SH-SY5Y (cell line): ENCODE results near the gene PARVG.

Source experiments
- GATA2 ChIP-seq: IDR thresholded peaks from 2 replicates; pipeline ENCODE4 v1.6.1; 2011; ENCODE audit warnings: mild to moderate bottlenecking, low read depth, low read length
- GATA3 ChIP-seq: IDR thresholded peaks from 2 replicates; pipeline ENCODE4 v1.6.1; 2011; ENCODE audit warnings: low read depth, mild to moderate bottlenecking, low read length, moderate library complexity

DNA sequence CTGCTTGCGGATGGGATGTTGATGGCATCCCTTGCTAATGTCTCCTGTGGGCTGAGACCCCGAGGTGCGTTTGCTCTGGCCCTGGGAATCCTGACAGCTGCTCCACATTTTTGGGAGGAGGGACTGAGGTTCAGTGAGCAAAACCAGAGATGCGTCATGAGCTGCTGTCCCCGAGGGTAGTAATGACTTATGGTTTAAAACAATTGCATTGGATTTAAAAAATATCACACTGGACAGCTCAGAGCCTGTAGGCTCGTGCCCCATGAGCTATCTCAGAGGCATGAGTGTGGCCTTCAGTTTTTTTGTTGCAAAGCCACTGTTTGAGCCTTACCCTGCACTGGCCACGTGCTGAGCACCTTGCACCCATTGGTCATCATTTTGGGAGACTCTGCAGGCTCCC, 20.9 kb upstream of the PARVG start:
- TF ChIP-seq GATA2 (no peak), GATA3 (no peak)
